Testis (tissue), 3 donors: Measurements from ENCODE around the gene TSPAN14. TPM values are rescaled to one million over a fixed set of nuclear protein-coding genes. Genes with fewer than 3 reads are reported as not detected.

Source experiments
- DNase-seq: peaks from one replicate; pipeline ENCODE4 v3.0.0-alpha.2; 2019
- H3K27ac ChIP-seq, 2 donors: fragments of 200-600 bp; sonication (generic); one replicate each; pipeline ENCODE4 v1.5.1; 2019
- H3K27me3 ChIP-seq: fragments of 200-600 bp; sonication (generic); one replicate; pipeline ENCODE4 v1.5.1; 2019
- H3K36me3 ChIP-seq: fragments of 200-600 bp; sonication (generic); one replicate; pipeline ENCODE4 v1.5.1; 2017; ENCODE audit warnings: low read depth; ENCODE audit errors: missing control alignments
- H3K4me1 ChIP-seq: fragments of 200-600 bp; sonication (generic); one replicate; pipeline ENCODE4 v1.5.1; 2019
- H3K4me3 ChIP-seq, 2 donors: fragments of 200-600 bp; sonication (generic); one replicate each; pipeline ENCODE4 v1.5.1; 2017 to 2019
- H3K9me3 ChIP-seq: fragments of 200-600 bp; sonication (generic); one replicate; pipeline ENCODE4 v1.5.1; 2017
- POLR2A ChIP-seq: fragments of 450-650 bp; IDR thresholded peaks from one replicate; pipeline ENCODE4 v1.6.1; 2017; ENCODE audit warnings: antibody characterized with exemption, mild to moderate bottlenecking, moderate library complexity
- WGBS, 2 donors: methylation state at CpG; one replicate each; pipeline ENCODE4 v1.1.5; 2018; 5-methylcytosine and 5-hydroxymethylcytosine counted together
- intact Hi-C: fragments of 100-400 bp; cut with DNase I; formaldehyde crosslinking; loops from one replicate; pipeline ENCODE4 v1.15.1; 2023; ENCODE audit warnings: low total_unique reads
- polyA plus RNA-seq: library from polyadenylated mRNA; stranded (reverse); fragments of 350-450 nt; fragmentation: Illumina TruSeq; extraction: RNeasy Lipid Tissue Mini Kit (QIAGEN cat#74804); gene quantifications from one replicate; pipeline ENCODE4 v1.2.3, GENCODE V29; 2014; ENCODE audit warnings: low read depth, low replicate concordance; ENCODE audit not compliant: insufficient read depth
- total RNA-seq, 2 donors: library from RNA; depleted of rRNA; stranded (reverse); fragments of >200 nt; gene quantifications; one replicate each; pipeline ENCODE4 v1.2.3, GENCODE V29; 2016
- TF ChIP-seq, protein P1 (sequence below), 3 experiments: fragments of 450-650 bp in 2 of 3; fragments of 200-600 bp in 1 of 3; sonication (generic) in 1 of 3; IDR thresholded peaks; one replicate each; pipeline ENCODE4 v1.5.1; 2016 to 2019; ENCODE audit warnings: antibody characterized with exemption in 3 of 3, mild to moderate bottlenecking in 2 of 3, moderate library complexity in 1 of 3

TSPAN14 gene
- total and polyA plus RNA-seq, 3 donors from 2014 or later = 59.1 to 64.6 (median 61.4) TPM

DNA sequence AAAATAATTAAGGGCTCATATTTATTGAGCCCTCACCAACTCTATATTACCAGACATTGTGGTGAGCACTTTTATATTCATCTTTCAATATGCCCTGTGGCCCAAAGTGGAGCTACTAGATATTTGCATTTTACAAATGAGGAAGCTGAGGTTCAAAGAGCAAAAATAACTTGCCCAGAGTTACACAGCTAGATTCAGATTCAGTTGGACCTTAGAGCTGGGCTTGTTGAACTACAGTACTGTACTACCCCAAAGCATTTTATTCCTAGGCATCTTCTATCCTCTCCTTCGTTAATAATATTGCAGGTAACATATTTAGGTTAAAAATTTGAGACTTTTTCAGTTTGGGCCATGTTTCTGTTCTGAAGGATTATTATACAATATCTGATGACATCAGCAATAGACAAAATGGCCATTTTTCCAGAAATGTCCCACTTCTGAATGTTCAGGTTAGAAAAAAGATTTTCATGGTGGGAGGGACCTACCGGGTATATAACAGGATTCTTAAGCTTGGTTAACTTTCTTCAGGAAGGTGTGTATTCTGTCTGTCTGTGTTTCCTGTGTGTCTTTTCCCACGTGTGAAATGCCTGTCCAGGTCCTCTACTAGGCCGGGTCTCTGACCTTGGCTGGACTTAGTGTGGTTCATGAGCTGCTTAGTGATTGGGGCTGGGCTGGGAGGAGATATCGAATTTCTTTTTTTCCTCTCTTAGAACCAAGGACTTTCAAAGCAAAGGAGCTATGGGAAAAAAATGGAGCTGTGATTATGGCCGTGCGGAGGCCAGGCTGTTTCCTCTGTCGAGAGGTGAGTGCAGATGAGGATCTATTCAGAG is 32.2 kb upstream of the TSPAN14 start:
- TF ChIP-seq, protein P1, sequence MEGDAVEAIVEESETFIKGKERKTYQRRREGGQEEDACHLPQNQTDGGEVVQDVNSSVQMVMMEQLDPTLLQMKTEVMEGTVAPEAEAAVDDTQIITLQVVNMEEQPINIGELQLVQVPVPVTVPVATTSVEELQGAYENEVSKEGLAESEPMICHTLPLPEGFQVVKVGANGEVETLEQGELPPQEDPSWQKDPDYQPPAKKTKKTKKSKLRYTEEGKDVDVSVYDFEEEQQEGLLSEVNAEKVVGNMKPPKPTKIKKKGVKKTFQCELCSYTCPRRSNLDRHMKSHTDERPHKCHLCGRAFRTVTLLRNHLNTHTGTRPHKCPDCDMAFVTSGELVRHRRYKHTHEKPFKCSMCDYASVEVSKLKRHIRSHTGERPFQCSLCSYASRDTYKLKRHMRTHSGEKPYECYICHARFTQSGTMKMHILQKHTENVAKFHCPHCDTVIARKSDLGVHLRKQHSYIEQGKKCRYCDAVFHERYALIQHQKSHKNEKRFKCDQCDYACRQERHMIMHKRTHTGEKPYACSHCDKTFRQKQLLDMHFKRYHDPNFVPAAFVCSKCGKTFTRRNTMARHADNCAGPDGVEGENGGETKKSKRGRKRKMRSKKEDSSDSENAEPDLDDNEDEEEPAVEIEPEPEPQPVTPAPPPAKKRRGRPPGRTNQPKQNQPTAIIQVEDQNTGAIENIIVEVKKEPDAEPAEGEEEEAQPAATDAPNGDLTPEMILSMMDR (IDR thresholded peaks at IDR 0.05) = no peak
- no peak for TF ChIP-seq POLR2A
- no peak for DNase-seq
- no peak overlapping the region for H3K4me3 ChIP-seq
- WGBS, 2 donors = 53 to 58% methylated on average over 8 of the region's 8 CpGs
- no peaks in the 10 kb centered on the region for H3K27me3 ChIP-seq
- H3K36me3 ChIP-seq = no peaks in the 10 kb centered on the region
- no peaks in the 10 kb centered on the region for H3K9me3 ChIP-seq
- intact Hi-C loops = no loop called here
- H3K4me1 ChIP-seq = peaks cover 45% of the 10 kb centered on the region
- H3K27ac ChIP-seq = peak overlapping the region in 1 of 2 donors; percentile 23

DNA sequence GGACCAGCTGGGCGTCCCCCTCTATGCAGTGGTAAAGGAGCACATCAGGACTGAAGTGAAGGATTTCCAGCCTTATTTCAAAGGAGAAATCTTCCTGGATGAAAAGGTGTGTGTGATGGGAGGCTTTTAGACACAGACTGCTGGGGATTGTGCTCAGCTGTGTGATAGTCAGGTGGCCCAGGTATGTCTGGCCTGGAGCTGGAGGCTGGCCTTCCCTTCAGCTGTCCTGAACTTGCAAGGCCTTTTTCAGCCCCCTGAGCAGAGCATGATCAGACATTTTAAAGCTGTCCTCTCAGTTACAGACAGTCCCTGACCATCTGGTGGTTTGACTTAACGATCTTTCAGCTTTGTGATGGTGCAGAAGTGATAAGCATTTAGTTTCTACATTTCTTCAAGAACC is 28.2 kb upstream of the TSPAN14 start:
- intact Hi-C loops = no loop called here
- Histone ChIP-seq H3K27ac (no peak overlapping the region), H3K36me3 (no peaks in the 10 kb centered on the region), H3K9me3 (no peaks in the 10 kb centered on the region), H3K4me1 (peaks cover 13% of the 10 kb centered on the region), H3K4me3 (no peak overlapping the region), H3K27me3 (no peaks in the 10 kb centered on the region)
- TF ChIP-seq, protein P1 (IDR thresholded peaks at IDR 0.05) = no peak
- 76 to 77% methylated on average over 2 of the region's 2 CpGs for WGBS, 2 donors
- no peak for DNase-seq

DNA sequence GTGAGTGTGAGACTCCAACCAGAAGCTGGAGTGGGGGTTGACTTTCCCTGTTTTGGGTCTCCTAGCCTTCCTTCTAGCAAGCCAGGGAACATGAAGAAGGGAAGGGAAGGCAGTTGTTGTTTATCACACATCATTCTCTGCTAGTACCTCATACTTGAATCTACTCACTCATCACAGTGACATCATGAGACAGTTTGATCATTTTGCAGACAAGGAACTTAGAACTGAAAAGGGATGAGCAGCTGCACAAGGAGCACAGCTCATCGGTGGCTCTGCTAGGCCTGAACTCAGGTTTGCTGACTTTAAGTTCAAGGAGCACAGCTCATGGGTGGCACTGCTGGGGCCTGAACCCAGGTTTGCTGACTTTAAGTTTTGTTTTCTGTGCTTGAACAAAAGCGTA is 26.6 kb upstream of the TSPAN14 start:
- no peaks in the 10 kb centered on the region for H3K36me3 ChIP-seq

DNA sequence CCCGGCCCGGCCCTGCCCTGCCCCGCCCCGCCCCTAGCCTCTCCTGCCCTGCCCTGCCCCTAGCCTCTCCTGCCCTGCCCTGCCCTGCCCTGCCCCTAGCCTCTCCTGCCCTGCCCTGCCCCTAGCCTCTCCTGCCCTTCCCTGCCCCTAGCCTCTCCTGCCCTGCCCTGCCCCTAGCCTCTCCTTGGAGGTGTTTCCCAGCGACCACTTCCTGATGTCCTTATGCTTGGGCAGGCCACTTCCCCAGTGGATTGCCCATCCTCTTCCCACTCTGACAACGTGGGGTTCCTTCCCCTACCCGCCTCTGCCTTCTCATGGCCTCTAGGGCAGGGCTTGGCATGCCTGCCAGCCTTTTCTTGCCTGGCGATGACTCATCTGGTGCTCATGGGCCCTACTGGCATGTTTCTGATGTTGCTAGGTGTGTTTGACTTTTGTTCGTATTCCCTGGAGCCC is 24.6 kb upstream of the TSPAN14 start:
- H3K4me1 ChIP-seq = no peaks in the 10 kb centered on the region
- 86 to 97% methylated on average over 9 of the region's 9 CpGs for WGBS, 2 donors
- no peak for DNase-seq
- no peaks in the 10 kb centered on the region for H3K36me3 ChIP-seq
- intact Hi-C loops = no loop called here
- no peaks in the 10 kb centered on the region for H3K27me3 ChIP-seq
- TF ChIP-seq, protein P1 (IDR thresholded peaks at IDR 0.05) = no peak
- no peak overlapping the region for H3K4me3 ChIP-seq
- no peak overlapping the region for H3K27ac ChIP-seq
- H3K9me3 ChIP-seq = no peaks in the 10 kb centered on the region

More for the DNA sequence above, 26.6 kb upstream of the TSPAN14 start:
- Histone ChIP-seq H3K4me1 (peaks cover under 1% of the 10 kb centered on the region), H3K27me3 (no peaks in the 10 kb centered on the region), H3K4me3 (no peak overlapping the region), H3K9me3 (no peaks in the 10 kb centered on the region), H3K27ac (no peak overlapping the region)
- intact Hi-C loops = no loop called here
- WGBS, 2 donors = 96% methylated on average over 2 of the region's 2 CpGs
- TF ChIP-seq, protein P1 (IDR thresholded peaks at IDR 0.05) = no peak
- no peak for TF ChIP-seq POLR2A
- DNase-seq = no peak

DNA sequence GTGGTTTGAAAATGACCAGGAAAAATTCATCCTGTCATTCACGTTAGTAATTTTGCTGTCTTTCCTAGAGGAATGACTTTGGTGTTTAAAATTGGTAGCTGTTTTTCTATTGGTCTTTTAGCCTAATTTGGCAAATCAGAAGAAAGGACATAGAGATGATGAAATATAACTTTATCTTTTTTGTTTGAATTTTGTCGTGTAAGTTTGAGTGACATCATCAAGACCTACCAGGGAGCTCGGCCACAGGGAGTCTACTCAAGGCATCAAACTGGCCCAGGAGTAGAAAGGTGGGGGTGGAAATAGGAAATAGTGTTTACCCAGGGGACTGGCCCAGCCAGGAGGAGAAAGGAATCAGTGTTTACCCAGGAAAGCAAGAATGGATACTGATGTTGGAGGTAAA is 21.0 kb upstream of the TSPAN14 start:
- 80 to 86% methylated on average over 3 of the region's 3 CpGs for WGBS, 2 donors
- H3K4me1 ChIP-seq = peaks cover 15% of the 10 kb centered on the region
- no peaks in the 10 kb centered on the region for H3K36me3 ChIP-seq
- no peaks in the 10 kb centered on the region for H3K27me3 ChIP-seq
- DNase-seq = no peak
- H3K9me3 ChIP-seq = no peaks in the 10 kb centered on the region
- no peak for TF ChIP-seq POLR2A
- TF ChIP-seq, protein P1 (IDR thresholded peaks at IDR 0.05) = no peak
- H3K4me3 ChIP-seq = no peak overlapping the region
- intact Hi-C loops = no loop called here
- H3K27ac ChIP-seq = no peak overlapping the region
